Gastroesophageal sphincter (tissue), 4 donors: ENCODE results near the gene EHMT1. TPM values are rescaled to one million over a fixed set of nuclear protein-coding genes. Genes with fewer than 3 reads are reported as not detected.

Source experiments
- ATAC-seq: fragments of 150-250 bp; one replicate; pipeline ENCODE4 v1.9.1; 2016; ENCODE audit warnings: mild to moderate bottlenecking, moderate library complexity
- H3K27ac ChIP-seq, 4 donors: fragments of 200-600 bp; sonication (generic) in 3 of 4; 1 replicate in 3 of 4; 2 replicates in 1 of 4; pipeline ENCODE4 v1.5.1; 2016 to 2019
- H3K27me3 ChIP-seq: fragments of 200-600 bp; sonication (generic); one replicate; pipeline ENCODE4 v1.5.1; 2019
- H3K36me3 ChIP-seq, 2 donors: fragments of 200-600 bp; sonication (generic); one replicate each; pipeline ENCODE4 v1.5.1; 2019; ENCODE audit warnings: control low read depth in 1 of 2
- H3K4me1 ChIP-seq, 3 donors: fragments of 200-600 bp; sonication (generic); 1 replicate in 2 of 3; 2 replicates in 1 of 3; pipeline ENCODE4 v1.5.1; 2016 to 2019; ENCODE audit warnings: control low read depth in 2 of 3
- H3K4me3 ChIP-seq, 2 donors: fragments of 200-600 bp; sonication (generic); one replicate each; pipeline ENCODE4 v1.5.1; 2019; ENCODE audit warnings: mild to moderate bottlenecking in 1 of 2, moderate library complexity in 1 of 2
- H3K9me3 ChIP-seq, 3 donors: fragments of 200-600 bp; sonication (generic); one replicate each; pipeline ENCODE4 v1.5.1; 2017 to 2019; ENCODE audit warnings: control low read depth in 2 of 3
- EP300 ChIP-seq: sonication (generic); formaldehyde crosslinking; IDR thresholded peaks from one replicate; pipeline ENCODE4 v1.6.1; 2017; ENCODE audit warnings: antibody characterized with exemption, mild to moderate bottlenecking
- POLR2A ChIP-seq, 2 donors: fragments of 450-650 bp; IDR thresholded peaks; one replicate each; pipeline ENCODE4 v1.6.1; 2017; ENCODE audit warnings: antibody characterized with exemption in 2 of 2, mild to moderate bottlenecking in 2 of 2, moderate library complexity in 1 of 2
- POLR2AphosphoS5 ChIP-seq: sonication (generic); formaldehyde crosslinking; IDR thresholded peaks from one replicate; pipeline ENCODE4 v1.6.1; 2017; ENCODE audit warnings: antibody characterized with exemption
- WGBS, 2 donors: methylation state at CpG; one replicate each; pipeline ENCODE4 v1.1.5; 2018; ENCODE audit warnings: low coverage in 1 of 2; 5-methylcytosine and 5-hydroxymethylcytosine counted together
- total RNA-seq, 4 donors: library from RNA; depleted of rRNA; stranded (reverse); fragments of >200 nt; gene quantifications; one replicate each; pipeline ENCODE4 v1.1.0, GENCODE V29; 2016
- TF ChIP-seq, protein P1 (sequence below), 4 experiments: fragments of 200-600 bp in 2 of 4; fragments of 450-650 bp in 2 of 4; sonication (generic) in 1 of 4; IDR thresholded peaks; one replicate each; pipeline ENCODE4 v1.5.1; 2017 to 2019; ENCODE audit warnings: antibody characterized with exemption in 4 of 4, mild to moderate bottlenecking in 2 of 4, moderate library complexity in 2 of 4

The EHMT1 gene
- total RNA-seq, 4 donors from 2014 or later = 49.2 to 79.7 (median 64.7) TPM

DNA sequence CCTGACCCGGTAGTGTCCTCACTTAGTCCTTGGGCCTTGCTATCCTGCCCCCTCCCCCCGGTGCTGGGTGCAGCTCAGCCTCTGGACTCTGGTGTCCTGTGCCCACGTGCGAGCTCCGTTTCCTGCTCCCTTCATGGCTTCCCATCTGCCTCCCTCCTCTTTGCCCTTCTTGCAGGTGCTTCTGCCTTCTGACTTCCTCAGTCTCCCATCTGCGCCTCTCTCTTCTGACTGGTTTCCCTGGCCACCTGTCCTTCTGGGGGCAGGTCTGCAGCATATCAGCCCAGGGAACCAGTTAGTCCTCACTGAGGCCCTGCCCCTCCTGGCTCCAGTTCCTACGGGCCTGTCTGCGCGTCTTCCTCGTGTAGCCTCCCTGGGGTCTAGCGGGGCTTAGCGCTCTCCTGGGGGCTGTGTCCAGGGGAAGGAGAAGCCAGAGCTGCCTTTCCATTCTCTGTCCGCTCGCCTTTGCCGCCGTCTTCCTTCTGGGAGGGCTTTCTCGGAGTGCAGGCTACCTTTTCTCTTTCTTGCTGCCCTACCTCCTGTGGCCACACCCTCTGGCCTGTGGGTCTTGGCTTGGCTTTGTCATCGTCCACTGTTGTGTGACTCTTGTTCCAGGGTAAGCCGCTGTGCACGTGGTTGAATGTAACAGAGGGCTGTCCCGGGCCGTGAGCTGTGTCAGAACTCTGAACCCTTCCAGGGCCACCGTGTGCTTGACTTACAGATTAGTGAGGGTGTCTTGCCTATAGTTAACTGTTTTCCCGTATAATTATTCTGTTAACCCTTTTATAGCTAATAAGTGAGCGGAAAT lies 51.8 kb downstream of the EHMT1 start:
- no peak overlapping the region for H3K27ac ChIP-seq
- no peaks in the 10 kb centered on the region for H3K9me3 ChIP-seq
- H3K36me3 ChIP-seq = peaks cover 0 to 15% of the 10 kb centered on the region in 2 donors
- H3K4me1 ChIP-seq = peaks cover 0 to 71% (median 37%) of the 10 kb centered on the region in 3 donors
- no peaks in the 10 kb centered on the region for H3K27me3 ChIP-seq
- no peak for ATAC-seq
- TF ChIP-seq, protein P1, sequence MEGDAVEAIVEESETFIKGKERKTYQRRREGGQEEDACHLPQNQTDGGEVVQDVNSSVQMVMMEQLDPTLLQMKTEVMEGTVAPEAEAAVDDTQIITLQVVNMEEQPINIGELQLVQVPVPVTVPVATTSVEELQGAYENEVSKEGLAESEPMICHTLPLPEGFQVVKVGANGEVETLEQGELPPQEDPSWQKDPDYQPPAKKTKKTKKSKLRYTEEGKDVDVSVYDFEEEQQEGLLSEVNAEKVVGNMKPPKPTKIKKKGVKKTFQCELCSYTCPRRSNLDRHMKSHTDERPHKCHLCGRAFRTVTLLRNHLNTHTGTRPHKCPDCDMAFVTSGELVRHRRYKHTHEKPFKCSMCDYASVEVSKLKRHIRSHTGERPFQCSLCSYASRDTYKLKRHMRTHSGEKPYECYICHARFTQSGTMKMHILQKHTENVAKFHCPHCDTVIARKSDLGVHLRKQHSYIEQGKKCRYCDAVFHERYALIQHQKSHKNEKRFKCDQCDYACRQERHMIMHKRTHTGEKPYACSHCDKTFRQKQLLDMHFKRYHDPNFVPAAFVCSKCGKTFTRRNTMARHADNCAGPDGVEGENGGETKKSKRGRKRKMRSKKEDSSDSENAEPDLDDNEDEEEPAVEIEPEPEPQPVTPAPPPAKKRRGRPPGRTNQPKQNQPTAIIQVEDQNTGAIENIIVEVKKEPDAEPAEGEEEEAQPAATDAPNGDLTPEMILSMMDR (IDR thresholded peaks at IDR 0.05) = no peak
- TF ChIP-seq POLR2A (IDR thresholded peaks at IDR 0.05) (no peak), POLR2AphosphoS5 (no peak), EP300 (no peak)
- H3K4me3 ChIP-seq = no peak overlapping the region
- WGBS, 2 donors = 47 to 48% methylated on average over 24 to 25 of the region's 25 CpGs

DNA sequence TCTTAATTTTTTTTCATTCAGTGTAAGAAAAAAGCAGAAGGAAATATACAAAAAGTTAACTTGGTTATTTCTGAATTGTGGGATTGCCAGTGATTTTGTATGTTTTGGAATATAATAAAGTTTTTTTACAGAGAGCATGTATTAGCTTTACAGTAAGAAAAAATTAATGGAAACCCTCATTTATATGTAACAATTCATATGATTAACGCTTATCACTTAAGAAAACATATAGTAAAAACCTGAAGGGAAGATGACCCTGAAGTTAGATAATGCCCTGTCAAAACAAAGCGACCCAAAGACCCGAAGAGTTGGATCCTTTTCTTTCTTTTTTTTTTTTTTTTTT lies 52.4 kb downstream of the EHMT1 start:
- TF ChIP-seq POLR2A (IDR thresholded peaks at IDR 0.05) (no peak), POLR2AphosphoS5 (no peak), EP300 (no peak)
- TF ChIP-seq, protein P1 (IDR thresholded peaks at IDR 0.05) = no peak
- no peak overlapping the region for H3K4me3 ChIP-seq
- peaks cover 0 to 65% (median 35%) of the 10 kb centered on the region in 3 donors for H3K4me1 ChIP-seq
- no peak overlapping the region for H3K27ac ChIP-seq
- H3K27me3 ChIP-seq = no peaks in the 10 kb centered on the region
- ATAC-seq = no peak
- no peaks in the 10 kb centered on the region for H3K9me3 ChIP-seq
- peaks cover 0 to 15% of the 10 kb centered on the region in 2 donors for H3K36me3 ChIP-seq
- 74 to 75% methylated on average over 3 of the region's 3 CpGs for WGBS, 2 donors

DNA sequence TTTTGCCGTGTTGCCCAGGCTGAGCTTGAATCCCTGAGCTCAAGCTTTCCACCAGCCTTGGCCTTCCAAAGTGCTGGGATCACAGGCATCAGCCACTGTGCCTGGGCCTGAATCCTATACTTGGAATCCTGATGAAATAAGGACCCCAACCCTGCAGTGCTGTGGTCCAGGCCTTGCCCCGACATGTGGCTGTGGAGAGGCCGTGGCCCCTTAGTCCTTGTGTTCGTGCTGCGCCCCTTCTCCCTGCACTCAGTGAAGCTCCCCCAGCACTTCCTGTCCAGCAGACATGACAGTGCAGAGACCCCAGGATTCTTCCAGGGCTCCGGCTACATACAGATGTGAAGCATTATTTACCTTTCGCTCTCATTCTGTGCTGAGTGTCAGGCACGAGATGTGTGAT lies 52.9 kb downstream of the EHMT1 start:
- Histone ChIP-seq H3K9me3 (no peaks in the 10 kb centered on the region), H3K4me3 (no peak overlapping the region), H3K27ac (no peak overlapping the region), H3K4me1 (peaks cover 0 to 59% (median 29%) of the 10 kb centered on the region in 3 donors), H3K36me3 (peaks cover 0 to 15% of the 10 kb centered on the region in 2 donors), H3K27me3 (no peaks in the 10 kb centered on the region)
- no peak for TF ChIP-seq POLR2A (IDR thresholded peaks at IDR 0.05)
- TF ChIP-seq, protein P1 (IDR thresholded peaks at IDR 0.05) = no peak
- TF ChIP-seq POLR2AphosphoS5 = no peak
- TF ChIP-seq EP300 = no peak
- WGBS, 2 donors = 83 to 89% methylated on average over 4 to 7 of the region's 8 CpGs
- no peak for ATAC-seq

DNA sequence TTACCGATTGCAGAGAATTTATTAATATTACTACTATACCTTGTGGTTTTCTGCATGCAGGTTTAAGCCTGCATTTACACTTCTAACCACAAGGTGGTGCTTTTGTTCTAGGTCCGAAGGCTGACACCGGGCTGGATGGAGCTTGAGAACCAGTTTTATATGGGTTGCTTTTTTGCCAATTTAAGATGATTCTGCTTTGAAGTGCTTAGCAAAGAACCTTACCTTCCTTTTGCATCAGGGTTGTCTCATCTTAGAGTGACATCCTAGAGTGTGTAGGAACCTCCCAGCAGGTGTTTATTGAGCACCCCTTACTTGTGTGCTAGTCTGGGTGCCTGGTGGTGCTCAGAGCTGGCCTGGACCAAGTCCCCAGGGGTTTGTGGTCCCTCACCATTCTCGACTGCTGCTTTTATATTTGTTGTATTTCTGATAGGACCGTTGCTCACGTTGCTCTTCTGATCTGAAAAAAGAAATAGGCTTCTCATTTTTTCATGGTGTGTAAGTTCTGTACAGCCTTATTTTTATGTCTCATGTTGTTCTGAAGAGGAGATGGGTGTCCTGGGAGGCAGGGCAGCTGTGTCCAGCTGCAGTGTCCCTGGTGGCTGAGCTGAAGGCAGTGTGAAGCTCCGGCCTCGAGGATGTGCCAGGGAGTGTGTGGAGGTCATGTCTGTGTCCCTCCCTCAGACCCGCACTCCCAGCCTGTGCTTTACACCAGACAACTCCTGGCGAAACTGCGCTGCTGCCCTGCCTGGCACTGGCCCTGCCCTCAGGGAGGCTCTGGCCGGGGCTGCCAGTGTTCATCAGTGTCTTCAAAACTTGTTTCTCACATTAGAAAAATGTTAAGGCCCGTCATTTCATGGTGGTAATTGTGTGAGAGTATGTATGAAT lies 54.3 kb downstream of the EHMT1 start:
- Histone ChIP-seq H3K4me1 (peaks cover 0 to 49% (median 24%) of the 10 kb centered on the region in 3 donors), H3K4me3 (no peak overlapping the region), H3K36me3 (peaks cover 0 to 15% of the 10 kb centered on the region in 2 donors), H3K27ac (peak overlapping the region in 1 of 4 donors; percentile 35), H3K9me3 (no peaks in the 10 kb centered on the region), H3K27me3 (no peaks in the 10 kb centered on the region)
- 17 to 36% methylated on average over 4 to 5 of the region's 13 CpGs for WGBS, 2 donors
- TF ChIP-seq POLR2A (IDR thresholded peaks at IDR 0.05) = no peak
- TF ChIP-seq, protein P1 (IDR thresholded peaks at IDR 0.05) = peak in 3 of 4 experiments; percentile 71 to 89 (median 78)
- ATAC-seq = peak; percentile 40
